Neural cell (in vitro differentiated cells): ENCODE results near the gene ITGBL1. TPM values are rescaled to one million over a fixed set of nuclear protein-coding genes. Genes with fewer than 3 reads are reported as not detected.

Source experiments
- H2AFZ ChIP-seq: fragments of 200-600, 300-800 bp; sonication (generic), shearing (Covaris generic); 2 replicates; pipeline ENCODE4 v1.6.0; 2014; ENCODE audit warnings: low read depth, mild to moderate bottlenecking, antibody characterized with exemption, low read length, moderate library complexity
- H3F3A ChIP-seq: fragments of 200-600 bp; shearing (Covaris generic); 2 replicates; pipeline ENCODE4 v1.6.1; 2016; ENCODE audit warnings: mild to moderate bottlenecking, moderate library complexity, mixed read lengths, antibody characterized with exemption, low read length; ENCODE audit not compliant: insufficient read depth, poor library complexity, severe bottlenecking
- H3K27ac ChIP-seq: fragments of 200-600, 300-800 bp; sonication (generic), shearing (Covaris generic); 2 replicates; pipeline ENCODE4 v1.5.1; 2014; ENCODE audit warnings: mild to moderate bottlenecking, low read length, moderate library complexity
- H3K27me3 ChIP-seq: fragments of 300-800, 200-600 bp; sonication (generic), shearing (Covaris generic); 2 replicates; pipeline ENCODE4 v1.6.0; 2014; ENCODE audit warnings: mild to moderate bottlenecking, low read depth, low read length, moderate library complexity; ENCODE audit not compliant: insufficient read depth
- H3K36me3 ChIP-seq: fragments of 300-800, 200-600 bp; sonication (generic), shearing (Covaris generic); 2 replicates; pipeline ENCODE4 v1.5.1; 2014; ENCODE audit warnings: mild to moderate bottlenecking, antibody characterized with exemption, low read length, moderate library complexity; ENCODE audit not compliant: insufficient read depth
- H3K4me2 ChIP-seq: fragments of 300-800, 200-600 bp; sonication (generic), shearing (Covaris generic); 2 replicates; pipeline ENCODE4 v1.6.0; 2014; ENCODE audit warnings: mild to moderate bottlenecking, low read length
- H3K4me3 ChIP-seq: fragments of 300-800, 200-600 bp; sonication (generic), shearing (Covaris generic); 2 replicates; pipeline ENCODE4 v1.5.1; 2014; ENCODE audit warnings: mild to moderate bottlenecking, low read length, moderate library complexity
- H3K79me2 ChIP-seq: fragments of 200-600 bp; shearing (Covaris generic); replicated peaks from 2 replicates; pipeline ENCODE4 v1.6.0; 2014; ENCODE audit warnings: mild to moderate bottlenecking, low read length, moderate library complexity; ENCODE audit not compliant: insufficient read depth
- H3K9ac ChIP-seq: fragments of 300-800, 200-600 bp; sonication (generic), shearing (Covaris generic); 2 replicates; pipeline ENCODE4 v1.6.1; 2016; ENCODE audit warnings: mild to moderate bottlenecking, low read length, mixed read lengths
- H3K9me2 ChIP-seq: fragments of 200-600 bp; shearing (Covaris generic); 2 replicates; pipeline ENCODE4 v1.6.1; 2016; ENCODE audit warnings: mild to moderate bottlenecking, low read length, mixed read lengths; ENCODE audit not compliant: insufficient read depth
- H3K9me3 ChIP-seq: fragments of 200-600, 300-800 bp; sonication (generic), shearing (Covaris generic); 2 replicates; pipeline ENCODE4 v1.6.1; 2016; ENCODE audit warnings: mild to moderate bottlenecking, mixed run types, low read length, moderate library complexity, mixed read lengths
- H4K20me1 ChIP-seq: fragments of 200-600 bp; shearing (Covaris generic); 2 replicates; pipeline ENCODE4 v1.6.1; 2016; ENCODE audit warnings: mild to moderate bottlenecking, mixed run types; ENCODE audit not compliant: insufficient read depth
- EP300 ChIP-seq: fragments of 450-650 bp; conservative IDR thresholded peaks from 2 replicates; pipeline ENCODE4 v1.6.1; 2014; ENCODE audit warnings: antibody characterized with exemption, mild to moderate bottlenecking, moderate library complexity; ENCODE audit not compliant: poor library complexity, severe bottlenecking
- EZH2 ChIP-seq: fragments of 200-600, 300-800 bp; shearing (Covaris generic), sonication (generic); IDR thresholded peaks from 2 replicates; pipeline ENCODE4 v1.6.1; 2014; ENCODE audit warnings: antibody characterized with exemption, low read length, borderline replicate concordance, mild to moderate bottlenecking; ENCODE audit not compliant: insufficient read depth, poor library complexity, severe bottlenecking
- MXI1 ChIP-seq: fragments of 450-650 bp; conservative IDR thresholded peaks from 2 replicates; pipeline ENCODE4 v1.6.1; 2014; ENCODE audit warnings: antibody characterized with exemption, mild to moderate bottlenecking; ENCODE audit not compliant: poor library complexity, severe bottlenecking
- POLR2AphosphoS5 ChIP-seq: IDR thresholded peaks from 2 replicates; pipeline ENCODE4 v1.6.1; 2012
- RAD21 ChIP-seq: fragments of 450-650 bp; conservative IDR thresholded peaks from 2 replicates; pipeline ENCODE4 v1.6.1; 2014; ENCODE audit warnings: antibody characterized with exemption, mild to moderate bottlenecking, moderate library complexity
- REST ChIP-seq: IDR thresholded peaks from 2 replicates; pipeline ENCODE4 v1.6.1; 2012; ENCODE audit warnings: borderline replicate concordance
- SMC3 ChIP-seq: fragments of 450-650 bp; conservative IDR thresholded peaks from 2 replicates; pipeline ENCODE4 v1.6.1; 2014; ENCODE audit warnings: antibody characterized with exemption, mild to moderate bottlenecking, moderate library complexity; ENCODE audit not compliant: poor library complexity
- TAF1 ChIP-seq: IDR thresholded peaks from 2 replicates; pipeline ENCODE4 v1.6.1; 2012; ENCODE audit warnings: low read depth
- polyA plus RNA-seq: library from polyadenylated mRNA; depleted of rRNA; stranded (reverse); fragments of >200 nt; gene quantifications from 2 replicates; pipeline ENCODE4 v1.2.3, GENCODE V29; 2014
- TF ChIP-seq, protein P1 (sequence below): fragments of 450-650 bp; IDR thresholded peaks from 2 replicates; pipeline ENCODE4 v1.5.1; 2014; ENCODE audit warnings: antibody characterized with exemption, mild to moderate bottlenecking, moderate library complexity; ENCODE audit not compliant: poor library complexity, severe bottlenecking

Gene ITGBL1
- polyA plus RNA-seq, 1 donor from 2014 or later: 0.46 TPM

GRCh38 chr13:101631395-101631794 lies 178.9 kb downstream of the ITGBL1 start:
- H3F3A ChIP-seq: peaks cover 2% of the 10 kb centered on the region
- no peak overlapping the region for H3K4me2 ChIP-seq
- H4K20me1 ChIP-seq: no peaks in the 10 kb centered on the region
- H2AFZ ChIP-seq: no peak overlapping the region
- no peak for TF ChIP-seq POLR2AphosphoS5
- no peak for TF ChIP-seq EP300
- TF ChIP-seq TAF1: no peak
- TF ChIP-seq EZH2: no peak
- no peak for TF ChIP-seq MXI1
- no peak for TF ChIP-seq REST
- TF ChIP-seq, protein P1, sequence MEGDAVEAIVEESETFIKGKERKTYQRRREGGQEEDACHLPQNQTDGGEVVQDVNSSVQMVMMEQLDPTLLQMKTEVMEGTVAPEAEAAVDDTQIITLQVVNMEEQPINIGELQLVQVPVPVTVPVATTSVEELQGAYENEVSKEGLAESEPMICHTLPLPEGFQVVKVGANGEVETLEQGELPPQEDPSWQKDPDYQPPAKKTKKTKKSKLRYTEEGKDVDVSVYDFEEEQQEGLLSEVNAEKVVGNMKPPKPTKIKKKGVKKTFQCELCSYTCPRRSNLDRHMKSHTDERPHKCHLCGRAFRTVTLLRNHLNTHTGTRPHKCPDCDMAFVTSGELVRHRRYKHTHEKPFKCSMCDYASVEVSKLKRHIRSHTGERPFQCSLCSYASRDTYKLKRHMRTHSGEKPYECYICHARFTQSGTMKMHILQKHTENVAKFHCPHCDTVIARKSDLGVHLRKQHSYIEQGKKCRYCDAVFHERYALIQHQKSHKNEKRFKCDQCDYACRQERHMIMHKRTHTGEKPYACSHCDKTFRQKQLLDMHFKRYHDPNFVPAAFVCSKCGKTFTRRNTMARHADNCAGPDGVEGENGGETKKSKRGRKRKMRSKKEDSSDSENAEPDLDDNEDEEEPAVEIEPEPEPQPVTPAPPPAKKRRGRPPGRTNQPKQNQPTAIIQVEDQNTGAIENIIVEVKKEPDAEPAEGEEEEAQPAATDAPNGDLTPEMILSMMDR: no peak
- TF ChIP-seq RAD21: no peak
- no peak for TF ChIP-seq SMC3
- no peaks in the 10 kb centered on the region for H3K36me3 ChIP-seq
- no peaks in the 10 kb centered on the region for H3K27me3 ChIP-seq
- H3K79me2 ChIP-seq: no peaks in the 10 kb centered on the region
- no peak overlapping the region for H3K9ac ChIP-seq
- H3K9me2 ChIP-seq: no peaks in the 10 kb centered on the region
- no peak overlapping the region for H3K27ac ChIP-seq
- H3K4me3 ChIP-seq: no peak overlapping the region
- H3K9me3 ChIP-seq: no peaks in the 10 kb centered on the region

- H3K9me3 ChIP-seq: no peaks in the 10 kb centered on the region
- H3K27me3 ChIP-seq: no peaks in the 10 kb centered on the region
- H3K4me3 ChIP-seq: no peak overlapping the region
- no peaks in the 10 kb centered on the region for H3K36me3 ChIP-seq
- H3F3A ChIP-seq: no peaks in the 10 kb centered on the region
- H3K4me2 ChIP-seq: no peak overlapping the region
- no peak overlapping the region for H2AFZ ChIP-seq
- H3K27ac ChIP-seq: no peak overlapping the region
- no peaks in the 10 kb centered on the region for H3K79me2 ChIP-seq
- H3K9me2 ChIP-seq: no peaks in the 10 kb centered on the region
- TF ChIP-seq MXI1 (no peak), RAD21 (no peak), EZH2 (no peak), POLR2AphosphoS5 (no peak), EP300 (no peak), SMC3 (no peak), REST (no peak), TAF1 (no peak)
- TF ChIP-seq, protein P1: no peak
- no peaks in the 10 kb centered on the region for H4K20me1 ChIP-seq
- no peak overlapping the region for H3K9ac ChIP-seq
Observed at GRCh38 chr13:101634142-101634541, 181.7 kb downstream of the ITGBL1 start.
